DMS114 treated with DMSO at 0.1 percent for 48 hours (cell line): ENCODE measurements around the gene METTL8.
"Not testable (repeated sequence)": the region's sequence is repeated elsewhere in the genome, so short reads cannot be mapped to it uniquely, and the experiment has no call there.

Source experiments
- DNase-seq: peaks from one replicate; lab custom pipeline; 2025; ENCODE audit not compliant: unreplicated experiment; lab: John Stamatoyannopoulos, UW

METTL8 gene

GRCh38 chr2:171316220-171316619, 117.6 kb downstream of the METTL8 start:
- DNase-seq = no peak

- DNase-seq = no peak
Measured at GRCh38 chr2:171315781-171316180, 118.0 kb downstream of the METTL8 start.

DNA sequence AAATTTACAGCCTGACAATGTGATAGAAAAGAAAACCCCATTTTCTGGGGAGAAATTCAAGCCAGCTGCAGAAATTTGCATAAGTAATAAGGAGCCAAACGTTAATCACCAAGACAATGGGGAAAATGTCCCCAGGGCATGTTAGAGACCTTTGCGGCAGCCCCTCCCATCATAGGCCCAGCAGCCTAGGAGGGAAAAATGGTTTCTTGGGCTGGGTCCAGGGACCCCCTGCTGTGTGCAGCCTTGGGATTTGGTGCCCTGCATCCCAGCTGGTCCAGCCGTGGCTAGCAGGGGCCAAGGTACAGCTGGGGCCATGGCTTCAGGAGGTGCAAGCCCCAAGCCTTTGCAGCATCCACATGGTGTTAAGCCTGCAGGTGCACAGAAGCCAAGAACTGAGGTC, 121.6 kb downstream of the METTL8 start:
- not testable (repeated sequence) for DNase-seq

DNA sequence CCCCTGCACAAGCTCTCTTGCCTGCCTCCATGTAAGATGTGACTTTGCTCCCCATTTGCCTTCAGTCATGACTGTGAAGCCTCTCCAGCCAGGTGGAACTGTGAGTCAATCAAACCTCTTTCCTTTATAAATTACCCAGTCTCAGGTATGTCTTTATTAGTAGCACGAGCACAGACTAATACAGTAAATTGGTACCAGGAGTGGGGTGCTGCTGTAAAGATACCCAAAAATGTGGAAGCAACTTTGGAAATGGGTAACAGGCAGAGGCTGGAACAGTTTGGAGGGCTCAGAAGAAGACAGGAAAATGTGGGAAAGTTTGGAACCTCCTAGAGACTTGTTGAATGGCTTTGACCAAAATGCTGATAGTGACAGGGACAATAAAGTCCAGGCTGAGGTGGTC, 122.2 kb downstream of the METTL8 start:
- not testable (repeated sequence) for DNase-seq

DNA sequence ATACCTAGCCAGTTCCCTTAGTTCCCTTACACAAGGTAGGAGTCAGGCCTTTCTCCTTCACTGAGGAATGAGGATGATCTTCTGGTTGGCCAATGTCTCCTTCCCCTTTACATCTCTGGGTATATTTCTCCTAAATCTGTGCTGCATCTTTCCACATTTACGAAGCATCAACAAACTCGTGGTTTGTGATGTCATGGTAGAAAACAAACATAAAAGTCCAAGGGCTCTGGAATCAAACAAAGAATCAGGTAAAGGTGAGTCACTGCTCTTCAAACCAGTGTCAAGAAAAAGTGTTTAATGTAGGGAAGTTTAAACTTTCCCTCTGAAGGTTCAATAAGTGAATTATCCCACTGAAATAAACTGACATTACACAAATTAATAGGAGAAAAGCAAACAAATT, 122.9 kb downstream of the METTL8 start:
- no peak for DNase-seq

GRCh38 chr2:171309455-171310286, 124.1 kb downstream of the METTL8 start:
- DNase-seq = no peak

DNA sequence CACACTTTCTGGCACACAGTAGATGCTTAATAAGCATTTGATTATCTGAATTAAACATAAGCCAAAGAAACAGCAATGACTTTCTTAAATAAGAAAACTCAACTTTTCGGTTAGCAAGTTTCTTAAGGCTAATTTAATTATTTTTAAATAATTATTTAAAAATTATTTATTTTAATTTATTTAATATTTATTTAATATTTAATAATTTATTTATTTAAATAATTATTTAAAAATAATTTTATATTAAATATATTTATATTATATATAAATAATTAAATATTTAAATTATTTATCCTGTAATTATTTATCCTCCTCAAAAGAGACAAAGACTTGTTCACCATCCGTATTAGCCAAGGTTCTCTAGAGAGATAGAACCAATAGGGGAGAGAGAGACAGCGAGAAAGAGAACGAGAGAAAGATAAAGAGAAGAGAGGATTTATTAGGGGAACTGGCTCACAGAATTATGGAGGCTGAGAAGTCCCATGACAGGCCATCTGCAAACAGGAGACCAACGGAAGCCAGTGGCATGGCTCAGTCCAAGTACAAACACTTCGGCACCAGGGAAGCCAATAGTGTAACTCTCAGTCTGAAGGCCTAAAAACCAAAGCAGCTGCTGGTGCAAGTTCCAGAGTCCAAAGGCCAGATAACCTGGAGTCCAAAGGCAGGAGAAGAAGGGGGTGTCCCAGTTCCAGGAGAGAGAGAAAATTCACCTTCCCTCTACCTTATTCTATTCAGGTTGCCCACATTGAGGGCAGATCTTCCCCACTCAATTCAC, 125.3 kb downstream of the METTL8 start:
- DNase-seq = no peak

- no peak for DNase-seq
Measured at GRCh38 chr2:171307560-171307959, 126.2 kb downstream of the METTL8 start.

DNA sequence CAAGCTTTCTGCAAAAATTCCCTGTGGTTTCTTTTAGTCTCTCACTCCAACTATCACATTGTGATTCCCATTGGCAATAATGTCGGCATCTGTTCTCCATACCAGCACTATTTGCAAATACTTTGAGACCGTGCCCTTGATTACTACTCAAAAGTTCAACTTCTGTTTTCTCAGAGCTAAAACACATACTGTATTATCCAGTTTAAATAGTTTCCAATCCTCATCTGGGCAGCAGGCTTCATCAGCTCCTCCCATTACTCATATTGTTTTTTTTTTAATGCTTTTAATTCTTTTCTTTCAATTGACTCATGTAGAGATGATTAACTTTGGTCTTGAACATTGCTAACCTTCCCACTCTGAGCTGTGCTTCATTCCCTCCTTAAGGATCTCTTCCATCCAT, 135.8 kb downstream of the METTL8 start:
- no peak for DNase-seq

- no peak for DNase-seq
Measured at GRCh38 chr2:171294608-171295007, 139.2 kb downstream of the METTL8 start.

- DNase-seq = no peak
Measured at GRCh38 chr2:171293661-171294060, 140.1 kb downstream of the METTL8 start.

DNA sequence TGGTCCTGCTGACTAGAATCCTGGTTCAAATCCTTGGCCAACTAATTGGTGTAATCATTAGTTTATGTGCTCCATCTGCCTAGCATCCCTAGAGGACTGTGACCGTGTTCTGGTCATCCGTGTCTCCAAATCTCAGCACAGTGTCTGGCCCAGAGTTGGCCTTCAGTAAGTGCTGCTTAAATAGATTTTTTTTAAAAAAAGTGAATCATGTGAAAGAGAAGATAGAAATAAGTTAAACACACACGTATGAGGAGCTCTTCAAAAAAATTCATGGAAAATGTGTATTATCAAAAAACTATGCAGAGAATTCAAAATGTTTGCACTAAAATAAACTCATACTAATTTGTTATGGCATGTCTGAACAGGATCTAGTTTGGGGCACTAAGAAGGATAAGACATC, 143.8 kb downstream of the METTL8 start:
- DNase-seq = no peak

DNA sequence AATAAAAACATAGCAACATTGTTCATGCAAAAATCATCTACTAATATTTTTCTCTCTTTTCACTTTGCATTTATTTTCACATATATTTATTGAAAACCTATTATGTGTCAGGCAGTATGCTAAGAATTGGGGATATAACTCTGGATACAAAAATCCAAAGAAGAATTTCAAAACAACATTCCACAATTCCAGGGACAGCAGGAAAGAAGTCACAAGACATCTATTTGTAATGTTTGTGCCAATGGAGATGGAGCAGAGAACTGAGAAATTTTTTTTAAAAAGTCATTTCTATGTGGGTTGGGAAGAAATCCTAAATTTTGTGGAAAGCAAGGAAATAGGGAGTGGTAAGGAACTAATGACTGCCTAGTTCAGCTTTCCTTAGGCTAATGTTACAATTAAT, 144.5 kb downstream of the METTL8 start:
- DNase-seq = no peak

- DNase-seq = no peak
Measured at GRCh38 chr2:171287611-171288010, 146.2 kb downstream of the METTL8 start.

- no peak for DNase-seq
Measured at GRCh38 chr2:171287036-171287571, 146.7 kb downstream of the METTL8 start.

- DNase-seq = no peak
Measured at GRCh38 chr2:171281110-171281509, 152.7 kb downstream of the METTL8 start.

DNA sequence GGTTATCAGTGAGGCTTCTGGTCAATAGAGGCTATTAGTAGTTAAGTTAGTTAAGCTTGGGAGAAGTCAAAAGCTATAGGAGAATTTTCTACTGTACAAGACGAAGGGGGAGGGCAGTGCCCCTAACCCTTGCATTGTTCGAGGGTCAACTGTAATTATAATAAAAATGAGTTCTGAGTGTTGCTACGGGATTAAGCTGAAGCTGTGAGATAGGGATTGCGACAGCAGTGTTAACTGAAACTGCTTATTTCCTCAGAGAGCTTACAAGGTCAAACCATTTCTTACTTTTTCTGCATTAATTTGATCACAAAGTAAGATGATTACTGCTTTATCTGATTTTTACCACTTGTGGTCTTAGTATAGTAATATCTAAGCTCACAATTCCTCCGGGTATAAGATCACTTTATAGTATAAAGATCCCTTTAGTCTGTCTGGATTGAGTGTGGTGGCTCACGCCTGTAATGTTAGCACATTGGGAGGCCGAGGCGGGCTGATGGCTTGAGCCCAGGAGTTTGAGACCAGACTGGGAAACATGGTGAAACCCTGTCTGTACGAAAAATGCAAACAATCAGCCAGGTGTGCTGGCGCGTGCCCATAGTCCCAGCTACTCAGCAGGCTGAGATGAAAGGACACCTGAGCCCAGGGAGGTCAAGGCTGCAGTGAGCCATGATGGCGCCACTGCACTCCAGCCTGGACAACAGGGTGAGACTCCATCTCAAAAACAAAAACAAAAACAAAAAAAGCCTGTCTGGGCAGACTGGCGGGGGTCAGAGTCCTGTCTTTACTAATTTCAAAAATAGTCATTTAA, 153.6 kb downstream of the METTL8 start:
- DNase-seq = no peak

DNA sequence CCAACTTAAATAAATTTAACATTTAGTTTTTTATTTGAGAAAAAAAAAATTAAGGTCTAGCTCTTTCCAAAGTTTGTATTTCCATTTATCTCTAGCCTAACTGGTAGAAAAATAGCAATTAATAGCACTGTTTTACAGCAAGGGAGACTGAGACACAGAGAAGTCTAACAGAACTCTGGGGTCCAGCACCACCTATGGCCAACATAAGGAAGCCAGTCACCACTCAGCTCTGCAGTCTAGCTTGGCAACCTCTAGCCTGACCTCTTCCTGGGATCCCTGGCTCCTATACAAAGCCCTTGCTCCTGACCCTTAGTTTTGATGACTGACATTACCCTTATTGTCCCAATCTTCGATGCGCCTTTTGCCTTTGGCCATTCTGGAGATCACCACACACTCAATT, 159.0 kb downstream of the METTL8 start:
- no peak for DNase-seq

DNA sequence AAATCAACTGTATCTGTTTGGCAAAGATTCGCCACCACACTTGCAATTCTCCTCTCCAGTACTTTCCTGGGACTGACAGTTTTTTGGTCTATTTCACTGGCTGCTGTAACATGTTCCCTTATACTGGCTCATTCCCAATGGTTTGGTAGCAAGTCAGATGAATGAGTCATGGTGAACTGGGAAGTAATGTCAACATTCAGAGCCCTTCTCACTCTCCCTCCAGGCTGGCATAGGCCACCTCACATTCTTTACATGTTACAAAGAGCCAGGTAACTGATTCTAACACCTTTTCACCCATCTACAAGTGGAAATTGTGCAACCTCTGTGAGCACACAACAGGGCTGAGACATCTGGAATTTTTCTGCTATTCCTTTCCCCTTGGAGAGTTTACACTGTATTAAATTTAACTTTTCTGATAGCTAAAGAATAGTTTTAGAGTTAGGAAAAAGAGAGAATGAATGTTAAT, 161.8 kb downstream of the METTL8 start:
- DNase-seq = no peak

GRCh38 chr2:171271386-171271785, 162.4 kb downstream of the METTL8 start:
- no peak for DNase-seq
